Cardiac atrium fibroblast (primary cell): Measurements from ENCODE around the gene PTAFR. TPM values are rescaled to one million over a fixed set of nuclear protein-coding genes. Genes with fewer than 3 reads are reported as not detected.

Experiments
- total RNA-seq: library from RNA; depleted of rRNA; stranded (reverse); fragments of >200 nt; gene quantifications from 2 replicates; pipeline ENCODE4 v1.2.3, GENCODE V29; 2015

Gene PTAFR
- total RNA-seq: 0.32 TPM in 1 of 2 replicates, not detected in the other

GRCh38 chr1:28176492-28177470 lies at the start of gene PTAFR:
TSS of gene PTAFR (minus strand) at chr1:28176690. CDS start at chr1:28151021, 25,669 bp downstream.

Other genes starting within 250 kb of the PTAFR start
- gene SMPDL3B, start 241.7 kb downstream of the PTAFR start, total RNA-seq: not detected in 2 replicates
- gene XKR8, start 216.7 kb downstream of the PTAFR start, total RNA-seq: 3.2 and 8.4 TPM in 2 replicates
- 8.3 and 13.9 TPM in 2 replicates for gene EYA3, start 88.1 kb downstream of the PTAFR start, total RNA-seq
- 47.3 and 49.1 TPM in 2 replicates for gene DNAJC8, start 56.3 kb upstream of the PTAFR start, total RNA-seq
- gene ATP5IF1, start 59.4 kb upstream of the PTAFR start, total RNA-seq: 191 and 237 TPM in 2 replicates
- 30.0 and 30.3 TPM in 2 replicates for gene SESN2, start 82.8 kb upstream of the PTAFR start, total RNA-seq
- 15.2 and 23.1 TPM in 2 replicates for gene MED18, start 152.3 kb upstream of the PTAFR start, total RNA-seq
- gene PHACTR4, start 193.1 kb upstream of the PTAFR start, total RNA-seq: 6.3 and 11.4 TPM in 2 replicates